Cardiac muscle cell (in vitro differentiated cells and primary cell): ENCODE results near the gene RGS11. TPM values are rescaled to one million over a fixed set of nuclear protein-coding genes. Genes with fewer than 3 reads are reported as not detected.

ENCODE experiments used
- DNase-seq, 2 donors: peaks; one replicate each; pipeline versions ENCODE4 v3.0.0 to v3.0.0-alpha.2; 2010 to 2017; ENCODE audit warnings: low read depth in 1 of 2, low spot score in 1 of 2
- H3K27ac ChIP-seq: fragments of 200-600 bp; sonication (generic); 2 replicates; pipeline ENCODE4 v1.5.1; 2016
- H3K27me3 ChIP-seq: fragments of 200-600 bp; sonication (generic); 2 replicates; pipeline ENCODE4 v1.6.0; 2016; ENCODE audit warnings: control low read depth
- H3K36me3 ChIP-seq: fragments of 200-600 bp; sonication (generic); 2 replicates; pipeline ENCODE4 v1.5.1; 2016; ENCODE audit warnings: control low read depth
- H3K4me1 ChIP-seq: fragments of 200-600 bp; sonication (generic); 2 replicates; pipeline ENCODE4 v1.8.1; 2017; ENCODE audit warnings: low read depth, mild to moderate bottlenecking, mixed run types
- H3K4me3 ChIP-seq: fragments of 200-600 bp; sonication (generic); 2 replicates; pipeline ENCODE4 v1.5.1; 2016; ENCODE audit warnings: mild to moderate bottlenecking
- H3K9me3 ChIP-seq: fragments of 200-600 bp; sonication (generic); 2 replicates; pipeline ENCODE4 v1.5.1; 2017; ENCODE audit warnings: low read depth, mild to moderate bottlenecking, control low read depth
- CTCF ChIP-seq: IDR thresholded peaks from 2 replicates; pipeline ENCODE4 v1.5.1; 2012; ENCODE audit warnings: low read depth, mild to moderate bottlenecking, low read length
- polyA plus RNA-seq: library from polyadenylated mRNA; unstranded; fragments of >200 nt; fragmentation: Nextera tagmentation; extraction: Ambion mirVana; gene quantifications from 2 replicates; pipeline ENCODE4 v1.2.1, GENCODE V29; 2016
- total RNA-seq: library from RNA; depleted of rRNA; stranded (reverse); fragments of >200 nt; gene quantifications from 2 replicates; pipeline ENCODE4 v1.2.3, GENCODE V29; 2016

Gene RGS11
- total and polyA plus RNA-seq, 2 experiments from 2014 or later: 12.0 to 14.8 TPM

- no peaks in the 10 kb centered on the region for H3K36me3 ChIP-seq
- no peaks in the 10 kb centered on the region for H3K27me3 ChIP-seq
- no peak for TF ChIP-seq CTCF
- H3K9me3 ChIP-seq: no peaks in the 10 kb centered on the region
- H3K27ac ChIP-seq: no peak overlapping the region
- no peak for DNase-seq
- no peak overlapping the region for H3K4me3 ChIP-seq
- peaks cover 3% of the 10 kb centered on the region for H3K4me1 ChIP-seq
Observed at GRCh38 chr16:305916-306626, 30.3 kb upstream of the RGS11 start.

- DNase-seq: peak in 1 of 2 donors; percentile 17
- TF ChIP-seq CTCF: no peak
Observed at GRCh38 chr16:303760-304505, 28.2 kb upstream of the RGS11 start.

GRCh38 chr16:301950-302349, 26.2 kb upstream of the RGS11 start:
- H3K36me3 ChIP-seq: no peaks in the 10 kb centered on the region
- H3K27ac ChIP-seq: no peak overlapping the region
- no peaks in the 10 kb centered on the region for H3K9me3 ChIP-seq
- no peaks in the 10 kb centered on the region for H3K27me3 ChIP-seq
- no peak for DNase-seq
- no peak overlapping the region for H3K4me3 ChIP-seq
- H3K4me1 ChIP-seq: peaks cover 3% of the 10 kb centered on the region
- no peak for TF ChIP-seq CTCF

More at GRCh38 chr16:303760-304505, 28.2 kb upstream of the RGS11 start:
- Histone ChIP-seq H3K4me3 (no peak overlapping the region), H3K9me3 (no peaks in the 10 kb centered on the region), H3K27ac (no peak overlapping the region), H3K36me3 (no peaks in the 10 kb centered on the region), H3K27me3 (no peaks in the 10 kb centered on the region), H3K4me1 (peaks cover 3% of the 10 kb centered on the region)

GRCh38 chr16:301235-301634, 25.5 kb upstream of the RGS11 start:
- Histone ChIP-seq H3K9me3 (no peaks in the 10 kb centered on the region), H3K27me3 (no peaks in the 10 kb centered on the region), H3K36me3 (no peaks in the 10 kb centered on the region), H3K4me1 (peaks cover 3% of the 10 kb centered on the region), H3K27ac (no peak overlapping the region), H3K4me3 (no peak overlapping the region)
- TF ChIP-seq CTCF: no peak
- no peak for DNase-seq

GRCh38 chr16:297832-298231, 22.1 kb upstream of the RGS11 start:
- no peaks in the 10 kb centered on the region for H3K27me3 ChIP-seq
- no peaks in the 10 kb centered on the region for H3K4me1 ChIP-seq
- H3K36me3 ChIP-seq: no peaks in the 10 kb centered on the region
- no peak for TF ChIP-seq CTCF
- H3K27ac ChIP-seq: no peak overlapping the region
- H3K4me3 ChIP-seq: no peak overlapping the region
- DNase-seq: no peak
- H3K9me3 ChIP-seq: no peaks in the 10 kb centered on the region
